Measurements from ENCODE around the gene CTNNA3.
"Not testable (repeated sequence)": the region's sequence is repeated elsewhere in the genome, so short reads cannot be mapped to it uniquely, and the experiment has no call there.

The CTNNA3 gene

GRCh38 chr10:67492317-67493019, 203.5 kb downstream of the CTNNA3 start:
- DNase-seq, result no peak

- DNase-seq, result no peak
Measured at GRCh38 chr10:67487906-67488619, 207.9 kb downstream of the CTNNA3 start.

- DNase-seq, result no peak
Measured at GRCh38 chr10:67487199-67487598, 208.8 kb downstream of the CTNNA3 start.

- DNase-seq, result no peak
Measured at GRCh38 chr10:67477868-67478267, 218.1 kb downstream of the CTNNA3 start.

- DNase-seq, result no peak
Measured at GRCh38 chr10:67476201-67476600, 219.8 kb downstream of the CTNNA3 start.

GRCh38 chr10:67473850-67474633, 222.0 kb downstream of the CTNNA3 start:
- no peak for DNase-seq

GRCh38 chr10:67471022-67471421, 225.0 kb downstream of the CTNNA3 start:
- DNase-seq, result no peak

- no peak for DNase-seq
Measured at GRCh38 chr10:67464278-67464677, 231.7 kb downstream of the CTNNA3 start.

GRCh38 chr10:67452892-67453291, 243.1 kb downstream of the CTNNA3 start:
- no peak for DNase-seq

- DNase-seq, result no peak
Measured at GRCh38 chr10:67438605-67439304, 257.2 kb downstream of the CTNNA3 start.

- no peak for DNase-seq
Measured at GRCh38 chr10:67433276-67433675, 262.7 kb downstream of the CTNNA3 start.

GRCh38 chr10:67402620-67403019, 293.4 kb downstream of the CTNNA3 start:
- DNase-seq, result no peak

- no peak for DNase-seq
Measured at GRCh38 chr10:67401711-67402110, 294.3 kb downstream of the CTNNA3 start.

GRCh38 chr10:67386841-67387533, 309.0 kb downstream of the CTNNA3 start:
- DNase-seq, result not testable (repeated sequence)

GRCh38 chr10:67386260-67386659, 309.7 kb downstream of the CTNNA3 start:
- DNase-seq, result no peak

- no peak for DNase-seq
Measured at GRCh38 chr10:67385566-67385965, 310.4 kb downstream of the CTNNA3 start.

GRCh38 chr10:67385089-67385488, 310.9 kb downstream of the CTNNA3 start:
- no peak for DNase-seq

- DNase-seq, result no peak
Measured at GRCh38 chr10:67331121-67331910, 364.7 kb downstream of the CTNNA3 start.

- no peak for DNase-seq
Measured at GRCh38 chr10:67327626-67328535, 368.1 kb downstream of the CTNNA3 start.

- no peak for DNase-seq
Measured at GRCh38 chr10:67319976-67320375, 376.0 kb downstream of the CTNNA3 start.
